H1 (cell line): ENCODE data around the gene KRT27. TPM values are rescaled to one million over a fixed set of nuclear protein-coding genes. Genes with fewer than 3 reads are reported as not detected.

Experiments
- EZH2 ChIP-seq: fragments of 200-600 bp; sonication (generic); IDR thresholded peaks from 2 replicates; pipeline ENCODE4 v1.7.1; 2012; ENCODE audit warnings: low read depth, mild to moderate bottlenecking, moderate library complexity, low read length, inconsistent platforms; ENCODE audit not compliant: severe bottlenecking
- GTF2F1 ChIP-seq: IDR thresholded peaks from 2 replicates; pipeline ENCODE4 v1.6.1; 2012; ENCODE audit warnings: low read depth, low read length, improper control_type of control experiment, borderline replicate concordance
- JUND ChIP-seq: IDR thresholded peaks from 2 replicates; pipeline ENCODE4 v1.6.1; 2011; ENCODE audit warnings: mild to moderate bottlenecking, improper control_type of control experiment, low read length
- TEAD4 ChIP-seq: IDR thresholded peaks from 2 replicates; pipeline ENCODE4 v1.6.1; 2012; ENCODE audit warnings: low read depth, low read length, inconsistent platforms, mixed read lengths
- ZNF274 ChIP-seq: IDR thresholded peaks from 2 replicates; pipeline ENCODE4 v1.7.0; 2012; ENCODE audit warnings: low read length, borderline replicate concordance; ENCODE audit errors: extremely low read depth
- polyA plus RNA-seq, 7 experiments: library from polyadenylated mRNA; depleted of rRNA in 3 of 7; stranded (reverse) in 5 of 7; unstranded in 2 of 7; fragments of >200 nt in 5 of 7; fragments of 200-250 nt in 2 of 7; gene quantifications; 1 replicate in 5 of 7; 2 replicates in 1 of 7; 4 replicates in 1 of 7; pipeline versions ENCODE4 v1.2.1 to v1.2.3, GENCODE V29; 2011 to 2013; ENCODE audit warnings: missing spikeins in 2 of 7, mixed read lengths in 2 of 7
- total RNA-seq: library from RNA; stranded (reverse); fragmentation: NEBNext Ultra II Directional; extraction: Animal tissue kit (Norgen Biotek cat#: 25700); gene quantifications from 2 replicates; pipeline ENCODE4 v1.2.1, GENCODE V29; 2021
- TF ChIP-seq, protein P1 (sequence below): IDR thresholded peaks from 2 replicates; pipeline ENCODE4 v1.6.1; 2011; ENCODE audit warnings: low read length, improper control_type of control experiment
- TF ChIP-seq, protein P2 (sequence below): fragments of 300-600 bp; sonication (generic); IDR thresholded peaks from 2 replicates; pipeline ENCODE4 v1.7.1; 2012; ENCODE audit warnings: low read length, moderate library complexity, mild to moderate bottlenecking, inconsistent platforms; ENCODE audit not compliant: insufficient replicate concordance
- TF ChIP-seq, protein P3 (sequence below): IDR thresholded peaks from 2 replicates; pipeline ENCODE4 v1.6.1; 2012; ENCODE audit warnings: inconsistent platforms

The KRT27 gene
- total and polyA plus RNA-seq, 2 of the 8 experiments (the other 6 are each of a cell fraction or from before 2014, with no cell fraction given) = not detected

DNA sequence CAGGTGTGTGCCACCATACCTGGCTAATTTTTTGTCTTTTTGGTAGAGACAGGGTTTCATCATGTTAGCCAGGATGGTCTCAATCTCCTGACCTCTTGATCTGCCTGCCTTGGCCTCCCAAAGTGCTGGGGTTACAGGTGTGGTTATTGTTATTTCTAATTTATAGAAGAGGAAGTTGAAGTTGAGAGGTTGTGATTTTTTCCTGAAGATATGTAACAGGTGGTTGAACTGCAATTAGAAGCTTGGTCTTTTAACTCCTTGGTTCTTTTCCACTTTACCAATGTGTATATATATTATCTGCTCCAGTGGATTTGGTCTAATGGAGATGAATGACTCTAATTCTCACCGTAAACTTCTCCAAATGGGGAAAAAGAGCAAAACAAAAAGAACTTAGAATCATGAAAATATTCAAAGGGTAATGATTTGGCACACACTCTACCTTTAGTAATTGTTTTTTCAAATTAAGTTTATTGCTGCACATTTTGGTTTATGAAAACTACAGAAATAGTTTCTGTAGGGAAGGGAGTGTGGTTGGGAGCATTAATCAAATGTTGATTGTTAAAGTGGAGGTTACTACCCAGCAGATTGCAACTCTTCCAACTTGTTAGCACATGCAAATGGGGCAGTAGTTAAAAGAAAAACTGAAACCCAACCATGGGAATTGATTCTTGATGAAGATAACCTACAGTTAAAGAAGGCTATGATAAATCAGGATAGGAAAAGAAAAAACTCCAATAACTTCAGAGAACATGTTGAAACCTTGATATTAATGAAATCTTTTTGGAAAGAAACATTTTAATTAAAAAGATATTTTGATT is 41.9 kb upstream of the KRT27 start (continued):
- TF ChIP-seq, protein P1, sequence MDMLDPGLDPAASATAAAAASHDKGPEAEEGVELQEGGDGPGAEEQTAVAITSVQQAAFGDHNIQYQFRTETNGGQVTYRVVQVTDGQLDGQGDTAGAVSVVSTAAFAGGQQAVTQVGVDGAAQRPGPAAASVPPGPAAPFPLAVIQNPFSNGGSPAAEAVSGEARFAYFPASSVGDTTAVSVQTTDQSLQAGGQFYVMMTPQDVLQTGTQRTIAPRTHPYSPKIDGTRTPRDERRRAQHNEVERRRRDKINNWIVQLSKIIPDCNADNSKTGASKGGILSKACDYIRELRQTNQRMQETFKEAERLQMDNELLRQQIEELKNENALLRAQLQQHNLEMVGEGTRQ = no peak
- TF ChIP-seq TEAD4 (no peak), JUND (no peak), GTF2F1 (no peak), ZNF274 (no peak), EZH2 (no peak)
- TF ChIP-seq, protein P2, sequence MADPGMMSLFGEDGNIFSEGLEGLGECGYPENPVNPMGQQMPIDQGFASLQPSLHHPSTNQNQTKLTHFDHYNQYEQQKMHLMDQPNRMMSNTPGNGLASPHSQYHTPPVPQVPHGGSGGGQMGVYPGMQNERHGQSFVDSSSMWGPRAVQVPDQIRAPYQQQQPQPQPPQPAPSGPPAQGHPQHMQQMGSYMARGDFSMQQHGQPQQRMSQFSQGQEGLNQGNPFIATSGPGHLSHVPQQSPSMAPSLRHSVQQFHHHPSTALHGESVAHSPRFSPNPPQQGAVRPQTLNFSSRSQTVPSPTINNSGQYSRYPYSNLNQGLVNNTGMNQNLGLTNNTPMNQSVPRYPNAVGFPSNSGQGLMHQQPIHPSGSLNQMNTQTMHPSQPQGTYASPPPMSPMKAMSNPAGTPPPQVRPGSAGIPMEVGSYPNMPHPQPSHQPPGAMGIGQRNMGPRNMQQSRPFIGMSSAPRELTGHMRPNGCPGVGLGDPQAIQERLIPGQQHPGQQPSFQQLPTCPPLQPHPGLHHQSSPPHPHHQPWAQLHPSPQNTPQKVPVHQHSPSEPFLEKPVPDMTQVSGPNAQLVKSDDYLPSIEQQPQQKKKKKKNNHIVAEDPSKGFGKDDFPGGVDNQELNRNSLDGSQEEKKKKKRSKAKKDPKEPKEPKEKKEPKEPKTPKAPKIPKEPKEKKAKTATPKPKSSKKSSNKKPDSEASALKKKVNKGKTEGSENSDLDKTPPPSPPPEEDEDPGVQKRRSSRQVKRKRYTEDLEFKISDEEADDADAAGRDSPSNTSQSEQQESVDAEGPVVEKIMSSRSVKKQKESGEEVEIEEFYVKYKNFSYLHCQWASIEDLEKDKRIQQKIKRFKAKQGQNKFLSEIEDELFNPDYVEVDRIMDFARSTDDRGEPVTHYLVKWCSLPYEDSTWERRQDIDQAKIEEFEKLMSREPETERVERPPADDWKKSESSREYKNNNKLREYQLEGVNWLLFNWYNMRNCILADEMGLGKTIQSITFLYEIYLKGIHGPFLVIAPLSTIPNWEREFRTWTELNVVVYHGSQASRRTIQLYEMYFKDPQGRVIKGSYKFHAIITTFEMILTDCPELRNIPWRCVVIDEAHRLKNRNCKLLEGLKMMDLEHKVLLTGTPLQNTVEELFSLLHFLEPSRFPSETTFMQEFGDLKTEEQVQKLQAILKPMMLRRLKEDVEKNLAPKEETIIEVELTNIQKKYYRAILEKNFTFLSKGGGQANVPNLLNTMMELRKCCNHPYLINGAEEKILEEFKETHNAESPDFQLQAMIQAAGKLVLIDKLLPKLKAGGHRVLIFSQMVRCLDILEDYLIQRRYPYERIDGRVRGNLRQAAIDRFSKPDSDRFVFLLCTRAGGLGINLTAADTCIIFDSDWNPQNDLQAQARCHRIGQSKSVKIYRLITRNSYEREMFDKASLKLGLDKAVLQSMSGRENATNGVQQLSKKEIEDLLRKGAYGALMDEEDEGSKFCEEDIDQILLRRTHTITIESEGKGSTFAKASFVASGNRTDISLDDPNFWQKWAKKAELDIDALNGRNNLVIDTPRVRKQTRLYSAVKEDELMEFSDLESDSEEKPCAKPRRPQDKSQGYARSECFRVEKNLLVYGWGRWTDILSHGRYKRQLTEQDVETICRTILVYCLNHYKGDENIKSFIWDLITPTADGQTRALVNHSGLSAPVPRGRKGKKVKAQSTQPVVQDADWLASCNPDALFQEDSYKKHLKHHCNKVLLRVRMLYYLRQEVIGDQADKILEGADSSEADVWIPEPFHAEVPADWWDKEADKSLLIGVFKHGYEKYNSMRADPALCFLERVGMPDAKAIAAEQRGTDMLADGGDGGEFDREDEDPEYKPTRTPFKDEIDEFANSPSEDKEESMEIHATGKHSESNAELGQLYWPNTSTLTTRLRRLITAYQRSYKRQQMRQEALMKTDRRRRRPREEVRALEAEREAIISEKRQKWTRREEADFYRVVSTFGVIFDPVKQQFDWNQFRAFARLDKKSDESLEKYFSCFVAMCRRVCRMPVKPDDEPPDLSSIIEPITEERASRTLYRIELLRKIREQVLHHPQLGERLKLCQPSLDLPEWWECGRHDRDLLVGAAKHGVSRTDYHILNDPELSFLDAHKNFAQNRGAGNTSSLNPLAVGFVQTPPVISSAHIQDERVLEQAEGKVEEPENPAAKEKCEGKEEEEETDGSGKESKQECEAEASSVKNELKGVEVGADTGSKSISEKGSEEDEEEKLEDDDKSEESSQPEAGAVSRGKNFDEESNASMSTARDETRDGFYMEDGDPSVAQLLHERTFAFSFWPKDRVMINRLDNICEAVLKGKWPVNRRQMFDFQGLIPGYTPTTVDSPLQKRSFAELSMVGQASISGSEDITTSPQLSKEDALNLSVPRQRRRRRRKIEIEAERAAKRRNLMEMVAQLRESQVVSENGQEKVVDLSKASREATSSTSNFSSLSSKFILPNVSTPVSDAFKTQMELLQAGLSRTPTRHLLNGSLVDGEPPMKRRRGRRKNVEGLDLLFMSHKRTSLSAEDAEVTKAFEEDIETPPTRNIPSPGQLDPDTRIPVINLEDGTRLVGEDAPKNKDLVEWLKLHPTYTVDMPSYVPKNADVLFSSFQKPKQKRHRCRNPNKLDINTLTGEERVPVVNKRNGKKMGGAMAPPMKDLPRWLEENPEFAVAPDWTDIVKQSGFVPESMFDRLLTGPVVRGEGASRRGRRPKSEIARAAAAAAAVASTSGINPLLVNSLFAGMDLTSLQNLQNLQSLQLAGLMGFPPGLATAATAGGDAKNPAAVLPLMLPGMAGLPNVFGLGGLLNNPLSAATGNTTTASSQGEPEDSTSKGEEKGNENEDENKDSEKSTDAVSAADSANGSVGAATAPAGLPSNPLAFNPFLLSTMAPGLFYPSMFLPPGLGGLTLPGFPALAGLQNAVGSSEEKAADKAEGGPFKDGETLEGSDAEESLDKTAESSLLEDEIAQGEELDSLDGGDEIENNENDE = no peak
- TF ChIP-seq, protein P3, sequence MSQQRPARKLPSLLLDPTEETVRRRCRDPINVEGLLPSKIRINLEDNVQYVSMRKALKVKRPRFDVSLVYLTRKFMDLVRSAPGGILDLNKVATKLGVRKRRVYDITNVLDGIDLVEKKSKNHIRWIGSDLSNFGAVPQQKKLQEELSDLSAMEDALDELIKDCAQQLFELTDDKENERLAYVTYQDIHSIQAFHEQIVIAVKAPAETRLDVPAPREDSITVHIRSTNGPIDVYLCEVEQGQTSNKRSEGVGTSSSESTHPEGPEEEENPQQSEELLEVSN = no peak
- TF ChIP-seq, all 59 proteins: peak for 0
